Measurements from ENCODE around the gene IBSP.

- TF ChIP-seq CTCF (IDR thresholded peaks at IDR 0.05) = no peak
- TF ChIP-seq POLR2A (IDR thresholded peaks at IDR 0.05) = no peak
- TF ChIP-seq EP300 (IDR thresholded peaks at IDR 0.05) = no peak
These were observed 57.5 kb downstream of the IBSP start for GRCh38 chr4:87856816-87857215.

Data from sigmoid colon (tissue), 4 donors.